HG03439 (cell line): ENCODE measurements around the gene GAR1.
A peak's percentile ranks its signal among the peaks of the same experiment; 100 is the strongest.
"Not testable (repeated sequence)": the region's sequence is repeated elsewhere in the genome, so short reads cannot be mapped to it uniquely, and the experiment has no call there.

Experiments used
- ATAC-seq: cut with Tn5 transposase; IDR thresholded peaks from one replicate; pipeline ENCODE4 v1.9.1; 2021; ENCODE audit warnings: mild to moderate bottlenecking, moderate library complexity; ENCODE audit not compliant: unreplicated experiment

The GAR1 gene

DNA sequence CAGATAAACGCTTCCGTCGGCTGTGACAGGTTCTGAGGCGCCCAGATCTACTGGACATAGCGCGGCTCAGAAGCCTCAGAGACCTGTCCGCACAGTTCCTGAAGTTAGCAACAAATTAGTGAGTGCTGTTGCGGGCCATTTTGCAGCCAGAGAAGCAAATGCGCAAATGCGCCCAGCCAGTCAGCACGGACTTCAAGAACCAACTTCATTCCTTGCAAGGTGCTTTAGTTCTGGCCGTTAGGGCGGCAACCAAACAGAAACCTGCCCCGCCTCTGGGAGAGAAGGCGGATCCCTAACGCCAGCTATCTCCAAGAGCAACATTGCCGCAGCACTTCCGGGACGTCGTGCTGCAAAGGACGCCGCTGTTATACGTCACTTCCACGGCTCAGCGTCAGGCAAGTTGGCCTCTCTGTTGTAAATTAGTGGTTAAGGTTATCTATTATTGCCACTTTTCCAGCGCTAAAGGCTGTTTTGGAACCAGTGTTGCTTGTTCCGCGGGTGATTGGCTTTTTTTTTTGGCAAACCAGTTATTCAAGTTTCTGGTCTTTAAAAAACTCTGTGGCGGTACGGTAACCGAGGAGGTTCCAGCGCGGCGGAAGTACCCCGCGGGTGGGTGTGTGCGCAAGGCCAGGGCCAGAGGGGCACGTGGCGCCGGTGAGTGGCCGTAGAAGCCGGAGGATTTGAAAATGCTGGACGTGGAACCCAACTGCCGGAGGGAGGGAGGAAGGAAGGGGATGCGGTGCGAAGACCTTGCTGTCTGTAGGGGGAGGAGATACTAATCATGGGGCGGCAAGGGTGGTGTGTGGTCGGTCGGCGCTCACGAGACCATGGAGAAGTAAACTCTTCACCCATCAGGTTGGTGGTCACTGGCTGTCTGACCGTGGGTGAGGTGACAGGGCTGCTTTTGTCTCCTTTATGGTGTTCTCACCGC, at the start of gene GAR1:
Gene GAR1 (plus strand): TSS at position 612 of the 931 bp plus-strand sequence. CDS start 403 bp downstream, outside the sequence.
- peak; percentile 99 for ATAC-seq

DNA sequence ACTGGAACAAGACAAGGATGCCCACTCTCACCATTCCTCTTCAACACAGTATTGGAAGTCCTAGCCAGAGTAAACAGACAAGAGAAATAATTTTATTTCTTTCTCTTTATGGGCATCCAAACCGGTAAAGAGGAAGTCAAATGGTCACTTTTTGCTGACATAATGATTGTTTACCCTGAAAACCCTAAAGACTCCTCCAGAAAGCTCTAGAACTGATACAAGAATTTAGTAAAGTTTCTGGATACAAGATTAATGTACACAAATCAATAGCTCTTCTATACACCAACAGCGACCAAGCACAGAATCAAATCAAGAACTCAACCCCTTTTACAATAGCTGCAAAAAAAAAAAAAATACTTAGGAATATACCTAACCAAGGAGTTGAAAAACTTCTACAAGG, 33.5 kb upstream of the GAR1 start:
- not testable (repeated sequence) for ATAC-seq

DNA sequence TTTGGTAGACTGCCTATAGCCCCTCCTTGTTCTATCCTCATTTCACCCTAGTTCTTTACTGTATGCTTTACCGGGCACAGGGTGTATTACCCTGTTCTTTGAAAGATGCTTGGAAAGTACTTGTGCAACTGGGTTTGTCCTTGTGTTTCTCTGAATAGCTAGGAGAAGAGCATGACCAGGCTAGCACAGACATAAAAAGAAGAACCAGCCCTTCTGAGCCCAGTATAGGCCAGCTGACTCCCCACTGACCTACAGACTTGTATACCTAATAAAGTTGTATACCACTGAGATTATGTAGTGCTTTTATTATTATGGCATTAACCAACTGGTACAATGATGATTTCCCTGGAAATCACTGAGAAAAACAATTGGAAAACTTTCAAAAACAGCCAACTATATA, 28.7 kb upstream of the GAR1 start:
- ATAC-seq = no peak

DNA sequence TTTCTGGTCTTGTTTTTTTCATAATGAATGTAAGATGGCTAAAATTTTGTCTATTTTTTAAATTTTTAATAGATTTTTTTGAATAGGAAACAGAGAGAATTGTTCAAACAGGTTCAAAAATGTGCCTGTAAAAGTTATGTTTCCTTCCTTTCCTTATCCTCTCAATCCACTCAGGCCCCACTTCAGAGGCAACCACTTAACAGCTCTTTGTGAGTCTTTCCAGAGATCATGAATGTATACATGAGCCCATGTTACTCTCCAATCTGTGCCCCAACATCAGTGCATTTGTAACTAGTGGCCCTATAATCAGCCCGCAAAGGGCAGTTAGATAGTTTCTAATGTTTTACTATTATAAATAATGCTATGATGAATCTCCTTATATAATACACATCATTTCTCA, 27.8 kb upstream of the GAR1 start:
- no peak for ATAC-seq

DNA sequence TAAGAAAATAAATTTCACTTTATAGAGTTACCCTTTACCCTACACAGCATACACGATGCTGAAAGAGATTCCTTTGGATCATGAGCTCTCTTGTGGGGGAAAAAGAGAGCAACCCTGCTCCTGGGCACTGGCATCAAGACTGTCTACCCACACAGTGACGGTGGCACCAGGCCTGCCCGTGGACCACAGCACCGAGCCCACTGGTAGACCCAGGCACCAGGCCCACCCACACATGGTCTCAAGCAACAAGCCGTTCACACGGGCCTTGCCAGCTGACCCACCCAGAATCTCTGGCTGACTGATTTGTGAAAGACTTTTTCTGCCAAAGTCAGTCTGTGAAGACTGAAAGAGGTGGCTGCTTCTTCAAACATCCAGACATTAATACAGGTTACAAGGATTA, 20.5 kb upstream of the GAR1 start:
- no peak for ATAC-seq

DNA sequence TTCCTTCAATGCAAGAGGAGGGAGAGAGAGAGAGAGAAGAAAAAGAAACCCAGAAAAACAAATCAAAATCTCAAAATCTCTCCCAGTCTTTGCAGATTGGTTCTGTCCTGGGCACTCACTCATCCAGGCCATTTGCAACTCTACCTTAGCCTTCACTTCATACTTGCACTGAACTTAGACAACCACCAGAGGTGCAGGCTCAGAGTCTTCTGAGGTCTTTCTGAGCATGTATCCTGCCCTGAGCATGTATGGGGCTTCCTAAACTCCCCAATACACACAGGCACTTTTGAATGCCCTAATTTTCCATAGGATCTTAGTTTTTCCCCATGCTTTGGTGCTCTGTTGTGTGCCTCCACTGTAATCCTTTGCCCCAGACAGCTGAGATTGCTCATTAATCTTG, 16.7 kb upstream of the GAR1 start:
- ATAC-seq = no peak

DNA sequence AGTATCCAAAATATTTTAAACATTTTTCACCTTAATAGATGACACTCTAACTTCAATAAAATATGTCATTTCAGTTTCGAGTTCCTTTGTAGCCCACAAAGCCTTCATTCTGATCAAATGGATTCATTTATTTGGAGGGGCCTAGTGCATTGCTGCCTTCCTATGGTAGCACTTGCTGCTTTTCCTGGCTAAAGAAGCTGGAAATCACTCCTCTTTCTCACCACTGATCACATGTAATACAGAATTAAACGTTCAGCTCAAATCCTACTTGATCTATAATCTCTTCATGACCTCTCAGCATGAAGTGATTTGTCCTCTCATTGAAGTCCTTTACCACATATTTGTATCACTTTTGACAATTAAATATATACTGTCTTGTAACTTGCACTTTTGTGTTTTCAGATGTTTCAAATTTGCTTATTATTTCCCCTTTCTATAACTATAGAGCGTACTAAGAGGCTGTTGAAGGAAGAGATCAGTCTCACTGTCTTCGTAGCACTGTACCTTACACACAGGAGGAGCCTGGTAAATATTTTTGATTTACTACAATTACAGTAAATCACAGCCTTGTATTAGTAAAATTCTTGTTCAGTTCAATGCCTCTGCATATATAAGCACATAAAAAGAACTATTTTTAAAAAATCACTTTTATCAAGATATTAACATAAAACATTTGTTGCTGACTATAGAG, 14.3 kb upstream of the GAR1 start:
- ATAC-seq = no peak

DNA sequence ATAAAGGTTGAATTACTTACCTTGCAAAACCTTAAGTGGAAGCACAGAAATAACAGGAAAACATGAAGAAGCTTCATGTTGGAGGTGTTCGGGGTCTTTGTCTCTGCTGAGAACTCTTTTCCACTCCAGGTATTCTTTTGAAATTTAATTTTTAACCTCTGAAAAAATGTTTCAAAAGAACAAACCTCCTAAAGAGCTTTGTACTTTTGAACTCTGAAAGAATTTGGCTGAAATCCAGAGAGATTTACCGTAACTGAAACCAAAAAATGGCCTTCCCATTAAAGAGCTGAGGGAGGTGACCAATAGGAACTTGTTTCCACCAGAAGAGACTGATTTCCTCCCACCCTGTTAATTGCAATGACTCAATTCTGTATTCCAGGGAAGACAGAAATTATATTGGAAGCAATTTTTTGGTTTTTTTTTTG, 13.7 kb upstream of the GAR1 start, which contains the start of gene CFI:
Gene CFI (minus strand): TSS at position 105 of the 425 bp plus-strand sequence. CDS start 28 bp downstream, at position 77.
- no peak for ATAC-seq

DNA sequence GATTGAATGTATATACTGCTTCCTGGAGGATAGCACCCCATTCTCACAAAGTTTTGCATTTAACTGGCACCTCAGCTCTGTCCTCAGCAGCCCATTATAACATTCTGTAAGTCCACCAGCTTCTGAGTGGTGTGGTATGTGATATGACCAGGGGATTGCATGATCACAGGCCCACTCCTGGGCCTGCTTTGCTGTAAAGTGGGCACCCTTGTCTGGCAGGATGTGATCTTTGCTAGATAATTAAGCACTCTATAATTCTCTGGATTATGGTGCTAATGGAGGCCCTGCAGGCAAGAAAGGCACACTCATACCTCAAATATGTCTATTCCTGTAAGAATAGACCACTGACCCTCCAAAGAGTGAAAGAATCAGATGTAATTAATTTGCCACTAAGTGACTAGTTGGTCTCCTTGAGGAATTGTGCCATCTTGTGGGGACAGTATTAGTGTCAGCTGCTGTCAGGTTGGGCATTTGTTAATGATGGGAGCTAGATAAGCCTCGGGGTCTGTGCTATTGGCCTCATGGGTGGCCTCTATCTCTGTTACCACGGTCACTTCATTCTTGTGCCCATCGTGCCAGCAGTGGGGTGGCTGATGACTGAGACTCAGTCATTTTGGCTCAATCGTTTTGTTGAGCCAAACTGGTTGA, 11.5 kb upstream of the GAR1 start:
- no peak for ATAC-seq

DNA sequence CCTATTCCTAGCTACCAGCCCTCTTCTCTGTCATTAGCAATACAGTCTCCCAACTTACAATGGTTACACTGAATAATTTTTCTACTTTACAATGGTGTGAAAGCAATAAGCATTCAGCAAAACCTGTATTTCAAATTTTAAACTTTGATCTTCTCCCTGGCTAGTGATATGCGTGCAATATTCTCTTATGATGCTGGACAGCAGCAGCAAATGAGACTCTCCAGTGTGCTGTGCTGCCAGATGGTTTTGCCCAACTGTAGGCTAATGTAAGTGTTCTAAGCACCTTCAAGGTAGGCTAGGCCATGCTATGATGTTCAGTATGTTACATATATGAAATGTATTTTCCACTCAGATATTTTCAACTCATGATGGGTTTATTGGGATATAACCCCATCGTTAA, 5.9 kb upstream of the GAR1 start:
- ATAC-seq = no peak

DNA sequence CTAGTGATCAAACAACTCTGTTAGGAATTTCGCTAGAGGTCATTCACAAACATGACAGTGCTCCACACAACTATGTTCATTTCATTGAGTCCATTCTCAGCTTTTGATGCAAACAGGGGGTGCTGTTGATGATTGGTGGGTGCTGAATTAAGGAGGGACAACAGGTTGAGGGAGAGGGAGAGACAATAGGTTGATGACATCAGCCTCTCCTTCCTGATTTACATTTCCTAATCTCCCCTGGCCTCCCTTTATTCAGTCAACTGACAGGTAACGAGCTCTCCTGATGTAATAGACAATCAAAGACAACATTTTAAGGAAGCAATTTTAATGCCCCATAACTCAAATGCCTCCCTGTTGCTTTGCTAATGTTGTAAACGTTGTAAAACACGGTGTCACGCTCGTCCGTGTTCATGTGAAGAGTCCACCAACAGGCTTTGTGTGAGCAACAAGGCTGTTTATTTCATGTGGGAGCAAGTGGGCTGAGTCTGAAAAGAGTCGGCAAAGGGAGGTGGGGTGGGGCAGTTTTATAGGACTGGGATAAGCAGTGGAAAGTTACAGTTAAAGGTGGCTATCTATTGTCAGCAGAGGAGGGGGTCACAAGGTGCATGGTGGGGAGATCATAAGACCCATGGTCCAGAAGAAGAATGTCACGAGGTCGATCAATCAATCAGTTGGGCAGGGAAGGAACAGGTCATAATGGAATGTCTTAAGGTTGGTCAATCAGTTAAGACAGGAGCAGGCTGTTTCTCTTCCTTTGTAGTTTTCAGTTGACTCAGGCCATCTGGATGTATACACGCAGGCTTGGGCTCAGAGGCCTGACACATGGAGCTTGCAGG, 4.8 kb upstream of the GAR1 start:
- no peak for ATAC-seq

DNA sequence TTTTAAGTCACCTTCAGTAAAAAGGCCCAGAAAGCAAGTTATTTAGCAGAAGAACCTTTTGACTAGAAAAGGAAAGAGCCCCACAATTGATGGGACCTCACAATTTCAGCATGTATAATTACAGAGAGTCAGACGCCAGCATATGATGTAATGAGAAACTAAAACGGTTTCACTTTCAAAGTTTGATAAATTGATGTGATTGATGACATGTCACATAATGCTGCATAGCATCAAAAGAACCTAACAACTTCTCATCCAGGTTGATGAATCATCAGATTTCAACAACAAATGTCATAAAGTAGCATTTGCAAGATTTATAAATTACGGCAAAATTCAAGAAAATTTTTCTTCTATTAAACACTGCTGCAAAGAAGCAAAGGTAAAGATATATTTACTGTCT, 3.9 kb upstream of the GAR1 start:
- no peak for ATAC-seq

DNA sequence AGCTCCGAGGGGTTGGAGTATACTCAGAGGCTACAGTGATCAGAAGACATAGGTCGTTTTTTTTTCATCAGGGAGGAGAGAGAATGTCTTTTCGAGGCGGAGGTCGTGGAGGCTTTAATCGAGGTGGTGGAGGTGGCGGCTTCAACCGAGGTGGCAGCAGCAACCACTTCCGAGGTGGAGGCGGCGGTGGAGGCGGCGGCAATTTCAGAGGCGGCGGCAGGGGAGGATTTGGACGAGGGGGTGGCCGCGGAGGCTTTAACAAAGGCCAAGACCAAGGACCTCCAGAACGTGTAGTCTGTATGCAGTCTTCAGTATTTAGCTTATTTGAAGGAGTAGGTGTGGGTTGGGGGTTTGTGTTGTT, 500 bp downstream of the GAR1 start:
- ATAC-seq = no peak

DNA sequence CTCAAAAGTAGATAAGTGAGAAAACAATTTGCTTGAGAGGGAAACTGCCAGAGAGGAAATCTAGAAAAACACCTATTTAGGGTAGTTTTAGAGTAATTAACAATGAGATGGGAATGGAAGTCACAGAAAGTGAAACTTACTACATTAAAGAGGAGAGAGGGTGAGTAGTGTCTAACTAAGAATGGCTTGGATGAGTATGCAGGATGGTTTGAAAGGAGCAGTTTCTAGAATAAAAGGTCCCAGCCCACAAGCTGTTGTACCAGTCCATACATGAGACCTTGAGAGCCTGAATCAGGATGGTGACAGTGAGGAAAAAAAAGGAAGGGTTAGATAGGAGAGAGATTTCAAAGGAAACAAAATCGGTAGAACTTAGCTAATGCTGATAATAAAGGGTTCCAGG, 1.3 kb downstream of the GAR1 start:
- ATAC-seq = no peak

DNA sequence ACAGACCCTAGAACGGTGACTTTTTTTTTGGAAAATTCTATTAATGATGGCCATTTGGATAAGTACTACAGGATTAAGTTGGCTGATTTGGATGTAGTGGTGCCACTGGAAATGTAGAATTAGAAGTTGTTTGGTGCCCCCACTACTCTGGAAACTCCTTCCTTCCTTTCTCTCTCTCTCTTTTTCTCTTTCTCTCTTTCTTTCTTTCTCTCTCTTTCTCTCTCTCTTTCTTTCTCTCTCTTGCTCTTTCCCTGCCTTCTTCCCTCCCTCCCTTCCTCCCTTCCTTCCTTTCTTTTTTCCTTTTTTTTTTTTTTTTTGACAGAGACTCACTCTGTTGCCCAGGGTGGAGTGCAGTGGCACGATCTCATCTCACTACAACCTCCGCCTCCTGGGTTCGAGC, 2.7 kb downstream of the GAR1 start:
- ATAC-seq = no peak

DNA sequence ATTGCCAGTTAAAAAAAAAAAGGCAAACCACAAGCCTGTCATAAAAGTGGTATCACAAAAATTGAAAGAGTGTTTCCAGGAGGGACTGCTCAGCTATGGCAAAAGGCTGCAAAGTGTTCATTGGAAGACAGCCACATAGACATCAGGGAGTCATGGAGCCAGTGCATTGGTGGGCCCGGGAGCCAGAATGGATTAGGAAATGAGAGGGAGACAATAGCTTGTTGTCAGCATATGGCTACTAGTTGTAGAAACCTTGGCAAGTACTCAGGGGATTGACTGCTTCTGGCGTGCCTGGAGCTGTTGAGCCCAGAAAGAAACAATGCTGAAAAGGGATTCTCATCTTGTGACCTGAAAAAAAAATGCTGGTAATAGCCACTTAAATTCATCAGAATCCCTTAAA, 5.0 kb downstream of the GAR1 start:
- no peak for ATAC-seq

DNA sequence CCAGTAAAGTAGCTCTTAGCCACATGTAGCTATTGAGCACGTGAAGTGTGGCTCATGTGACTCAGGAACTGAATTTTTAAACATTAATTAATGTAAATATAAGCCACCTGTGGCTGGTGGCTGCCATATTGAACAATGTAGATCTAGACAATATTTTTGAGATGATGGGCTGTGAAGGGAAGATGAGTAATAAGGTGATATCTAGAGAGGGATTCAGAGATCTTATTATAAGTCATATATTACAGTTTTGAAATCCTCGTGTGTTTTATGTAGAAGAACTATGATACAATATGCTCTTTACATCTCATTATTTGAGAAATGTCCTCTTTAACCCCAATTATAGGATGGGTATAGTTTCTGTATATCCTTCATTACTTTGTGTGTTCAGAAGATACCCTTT, 5.6 kb downstream of the GAR1 start:
- ATAC-seq = no peak

DNA sequence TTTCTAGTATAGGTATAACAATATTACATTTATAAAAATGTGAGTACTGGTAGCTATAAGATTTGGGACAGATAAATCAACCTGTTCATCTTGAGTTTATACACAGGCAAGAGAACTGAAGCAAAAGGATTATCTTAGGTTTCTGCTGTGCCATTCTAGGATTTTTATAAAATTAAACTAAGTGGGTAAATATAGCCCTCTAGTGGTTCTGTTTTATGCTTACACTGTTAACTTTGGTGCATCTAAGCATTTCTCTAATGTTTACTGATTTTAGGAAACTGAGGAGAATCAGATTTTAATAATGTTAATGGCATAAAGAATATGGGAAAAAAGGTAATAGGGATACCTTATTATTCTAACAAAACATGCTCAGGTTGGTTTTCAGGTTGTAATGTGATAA, 11.2 kb downstream of the GAR1 start:
- ATAC-seq = peak; percentile 59

DNA sequence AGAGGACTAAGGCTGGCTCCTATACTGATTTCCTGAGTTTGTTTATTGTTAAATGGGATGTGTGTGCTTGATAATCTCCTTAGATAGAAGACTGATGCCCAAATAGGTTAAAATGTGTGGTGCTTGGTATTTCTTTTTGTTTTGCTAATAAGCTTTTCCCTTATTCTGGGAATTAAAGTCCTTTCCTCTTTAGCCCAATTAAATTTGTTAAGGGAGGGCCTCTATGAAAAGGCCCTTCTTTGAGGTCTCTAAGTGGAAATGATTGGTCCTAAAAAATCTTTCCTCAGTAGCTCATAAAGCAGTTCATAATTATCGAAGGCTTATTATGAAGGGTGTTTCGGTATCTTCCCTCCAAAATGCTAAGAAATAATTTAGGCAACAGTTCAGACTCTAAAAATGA, 12.1 kb downstream of the GAR1 start, which contains the start of gene RRH:
Gene RRH (plus strand): TSS at position 301 of the 400 bp plus-strand sequence. CDS start 56 bp downstream, at position 357.
- no peak for ATAC-seq

DNA sequence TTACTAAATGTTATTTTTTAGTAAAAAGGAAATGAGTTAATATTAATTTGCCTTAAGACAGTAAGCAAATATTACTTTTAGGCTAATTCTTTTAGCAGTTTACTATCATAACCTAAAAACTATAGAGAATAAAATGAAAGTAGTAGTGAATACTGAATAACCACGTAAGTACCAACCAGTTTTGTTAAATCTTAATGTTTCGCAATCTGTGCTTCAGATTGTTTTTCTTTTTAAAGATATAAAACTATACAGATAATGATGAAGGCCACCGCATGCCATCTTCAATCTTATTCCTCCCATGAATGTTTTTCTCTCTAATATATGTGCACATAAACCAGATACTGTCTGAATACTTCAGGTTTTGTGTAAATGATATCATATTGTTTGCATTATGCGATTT, 18.2 kb downstream of the GAR1 start:
- ATAC-seq = no peak

DNA sequence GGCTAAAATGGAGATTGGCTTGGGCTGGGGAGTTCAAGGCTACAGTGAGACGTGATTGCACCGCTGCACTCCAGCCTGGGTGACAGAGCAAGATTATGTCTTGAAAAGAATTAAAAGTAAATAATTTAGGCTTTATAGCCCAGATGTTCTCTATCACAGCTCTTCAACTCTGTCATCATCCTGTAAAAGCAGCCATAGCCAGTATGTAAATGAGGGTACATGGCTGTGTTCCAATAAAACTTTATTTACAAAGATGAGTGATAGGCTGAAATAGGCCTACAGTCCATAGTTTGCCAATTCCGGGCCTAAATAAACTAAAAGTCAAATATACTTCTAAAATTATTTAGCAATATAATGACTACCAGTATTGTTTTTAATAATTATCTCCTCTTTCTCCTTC, 21.4 kb downstream of the GAR1 start:
- no peak for ATAC-seq
